H1 (cell line): ENCODE results near the gene HSPA12A. TPM values are rescaled to one million over a fixed set of nuclear protein-coding genes. Genes with fewer than 3 reads are reported as not detected.
A peak's percentile ranks its signal among the peaks of the same experiment; 100 is the strongest.

ENCODE experiments used
- CTCF ChIA-PET: fragments of 300-600 bp; sonication (Branson Sonifier 250); formaldehyde crosslinking; loops from one replicate; lab custom pipeline; 2021; ENCODE audit not compliant: partially characterized antibody; lab: Charles Lee
- POLR2A ChIA-PET: fragments of 300-600 bp; sonication (Branson Sonifier 250); formaldehyde crosslinking; loops from one replicate; lab custom pipeline; 2021; ENCODE audit warnings: inconsistent platforms; ENCODE audit not compliant: partially characterized antibody; lab: Charles Lee
- DNase-seq, 2 experiments: peaks; one replicate each; pipeline versions ENCODE4 v3.0.0 to v3.0.0-alpha.2; 2010 to 2022; ENCODE audit warnings: low spot score in 2 of 2, low read depth in 1 of 2, mixed read lengths in 1 of 2
- FAIRE-seq: peaks from 2 replicates; lab custom pipeline; 2011; peaks lifted over from hg19 to GRCh38; lab: Jason Lieb, UNC
- H2AFZ ChIP-seq: 2 replicates; pipeline ENCODE4 v1.8.1; 2012; ENCODE audit warnings: low read length, inconsistent platforms
- H2AK5ac ChIP-seq: 2 replicates; pipeline ENCODE4 v1.6.1; 2013; ENCODE audit warnings: low read depth, low read length
- H2BK120ac ChIP-seq: replicated peaks from 2 replicates; pipeline ENCODE3; 2013; ENCODE audit warnings: low read depth, low read length, inconsistent platforms
- H2BK12ac ChIP-seq: 2 replicates; pipeline ENCODE4 v1.6.1; 2013; ENCODE audit warnings: low read depth, low read length
- H2BK15ac ChIP-seq: 2 replicates; pipeline ENCODE4 v1.6.1; 2013; ENCODE audit warnings: low read length
- H2BK20ac ChIP-seq: 2 replicates; pipeline ENCODE4 v1.6.1; 2013; ENCODE audit warnings: low read length
- H2BK5ac ChIP-seq: 2 replicates; pipeline ENCODE4 v1.6.1; 2013; ENCODE audit warnings: low read depth, low read length
- H3K14ac ChIP-seq: 2 replicates; pipeline ENCODE4 v1.6.1; 2013; ENCODE audit warnings: inconsistent platforms; ENCODE audit not compliant: insufficient read length
- H3K18ac ChIP-seq: 2 replicates; pipeline ENCODE4 v1.6.1; 2013; ENCODE audit warnings: low read length; ENCODE audit errors: extremely low read depth
- H3K23ac ChIP-seq: 2 replicates; pipeline ENCODE4 v1.6.1; 2013; ENCODE audit warnings: inconsistent platforms; ENCODE audit not compliant: insufficient read length
- H3K23me2 ChIP-seq: 2 replicates; pipeline ENCODE4 v1.6.1; 2013; ENCODE audit warnings: low read depth, low read length
- H3K27ac ChIP-seq: 2 replicates; pipeline ENCODE4 v1.6.1; 2011; ENCODE audit warnings: low read depth, low read length, inconsistent platforms
- H3K27me3 ChIP-seq, 4 experiments: replicated peaks in 1 of 4; 1 replicate in 1 of 4; 2 replicates in 3 of 4; pipeline versions ENCODE4 v1.6.1 to v1.8.1; 2011 to 2013; ENCODE audit warnings: low read length in 3 of 4, mild to moderate bottlenecking in 3 of 4, inconsistent platforms in 2 of 4, mixed read lengths in 2 of 4, moderate library complexity in 1 of 4; ENCODE audit not compliant: control insufficient read depth in 3 of 4, insufficient read depth in 3 of 4; ENCODE audit errors: extremely low read depth in 1 of 4
- H3K36me3 ChIP-seq, 4 experiments: 2 replicates each; pipeline versions ENCODE4 v1.6.1 to v1.8.1; 2011 to 2013; ENCODE audit warnings: mild to moderate bottlenecking in 4 of 4, low read length in 3 of 4, moderate library complexity in 2 of 4, control low read depth in 1 of 4, inconsistent platforms in 1 of 4; ENCODE audit not compliant: insufficient read depth in 4 of 4, control insufficient read depth in 2 of 4
- H3K4ac ChIP-seq: replicated peaks from 2 replicates; pipeline ENCODE3; 2013; ENCODE audit warnings: low read length, low read depth, mixed read lengths, inconsistent platforms; ENCODE audit not compliant: insufficient read length
- H3K4me1 ChIP-seq, 4 experiments: replicated peaks in 1 of 4; 1 replicate in 1 of 4; 2 replicates in 3 of 4; pipeline versions ENCODE4 v1.6.1 to v1.8.1; 2011 to 2013; ENCODE audit warnings: low read length in 3 of 4, inconsistent platforms in 2 of 4, mixed read lengths in 1 of 4; ENCODE audit not compliant: insufficient read depth in 4 of 4, control insufficient read depth in 3 of 4
- H3K4me2 ChIP-seq, 2 experiments: 2 replicates each; pipeline versions ENCODE4 v1.6.1 to v1.8.1; 2011 to 2013; ENCODE audit warnings: low read depth in 2 of 2, low read length in 2 of 2, control low read depth in 1 of 2, inconsistent platforms in 1 of 2, mild to moderate bottlenecking in 1 of 2; ENCODE audit not compliant: insufficient read depth in 1 of 2
- H3K4me3 ChIP-seq, 4 experiments: fragments of 200-600, 300-600 bp in 1 of 4; sonication (generic), shearing (Covaris generic), sonication (Bioruptor Twin) in 1 of 4; 2 replicates each; pipeline versions ENCODE4 v1.5.1 to v1.8.1; 2011 to 2016; ENCODE audit warnings: low read length in 4 of 4, low read depth in 3 of 4, control low read depth in 2 of 4, inconsistent platforms in 2 of 4, mild to moderate bottlenecking in 2 of 4, mixed read lengths in 1 of 4, moderate library complexity in 1 of 4; ENCODE audit not compliant: insufficient read depth in 2 of 4; ENCODE audit errors: extremely low read depth in 1 of 4
- H3K56ac ChIP-seq: replicated peaks from 2 replicates; pipeline ENCODE3; 2013; ENCODE audit warnings: low read depth, mild to moderate bottlenecking, mixed read lengths, low read length, inconsistent platforms; ENCODE audit not compliant: insufficient read length
- H3K79me1 ChIP-seq: 2 replicates; pipeline ENCODE4 v1.6.1; 2013; ENCODE audit warnings: low read depth, low read length, control low read depth
- H3K79me2 ChIP-seq, 2 experiments: 2 replicates each; pipeline versions ENCODE4 v1.6.1 to v1.8.1; 2012 to 2013; ENCODE audit warnings: low read length in 2 of 2, mild to moderate bottlenecking in 2 of 2, inconsistent platforms in 1 of 2; ENCODE audit not compliant: insufficient read depth in 2 of 2, control insufficient read depth in 1 of 2
- H3K9ac ChIP-seq, 4 experiments: replicated peaks in 1 of 4; 1 replicate in 1 of 4; 2 replicates in 3 of 4; pipeline versions ENCODE4 v1.6.1 to v1.8.1; 2011 to 2013; ENCODE audit warnings: low read depth in 3 of 4, low read length in 3 of 4, control low read depth in 2 of 4, mild to moderate bottlenecking in 2 of 4, moderate library complexity in 2 of 4, inconsistent platforms in 1 of 4; ENCODE audit errors: extremely low read depth in 1 of 4
- H3K9me3 ChIP-seq, 2 experiments: 2 replicates each; pipeline versions ENCODE4 v1.6.1 to v1.8.1; 2012 to 2013; ENCODE audit warnings: mild to moderate bottlenecking in 2 of 2, moderate library complexity in 2 of 2, control low read depth in 1 of 2, inconsistent platforms in 1 of 2, low read depth in 1 of 2, low read length in 1 of 2, mixed read lengths in 1 of 2; ENCODE audit not compliant: insufficient read depth in 2 of 2
- H4K20me1 ChIP-seq, 2 experiments: replicated peaks in 1 of 2; 2 replicates each; pipeline versions ENCODE3 to v1.8.1; 2011 to 2013; ENCODE audit warnings: inconsistent platforms in 2 of 2, low read length in 2 of 2, mild to moderate bottlenecking in 1 of 2; ENCODE audit not compliant: insufficient read depth in 2 of 2, control insufficient read depth in 1 of 2
- H4K5ac ChIP-seq: 2 replicates; pipeline ENCODE4 v1.6.1; 2013; ENCODE audit warnings: low read length, low read depth, mixed read lengths, inconsistent platforms; ENCODE audit not compliant: insufficient read length
- H4K8ac ChIP-seq: 2 replicates; pipeline ENCODE4 v1.8.0; 2013; ENCODE audit warnings: mild to moderate bottlenecking, moderate library complexity, low read length, inconsistent platforms; ENCODE audit not compliant: insufficient read depth; ENCODE audit errors: extremely low read depth
- H4K91ac ChIP-seq: replicated peaks from 2 replicates; pipeline ENCODE3; 2013; ENCODE audit warnings: low read length, mixed read lengths, inconsistent platforms; ENCODE audit not compliant: insufficient read length
- ASH2L ChIP-seq: fragments of 200-600, 300-600 bp; sonication (generic); IDR thresholded peaks from one replicate; pipeline ENCODE4 v1.7.1; 2017; ENCODE audit warnings: low read length
- CBX5 ChIP-seq: fragments of 300-800, 300-1000 bp; sonication (generic); IDR thresholded peaks from 2 replicates; pipeline ENCODE4 v1.7.1; 2016; ENCODE audit warnings: antibody characterized with exemption, low read length, low read depth
- GABPA ChIP-seq: IDR thresholded peaks from 2 replicates; pipeline ENCODE4 v1.6.1; 2011; ENCODE audit warnings: mild to moderate bottlenecking, low read length, moderate library complexity, borderline replicate concordance; ENCODE audit not compliant: insufficient read depth
- HDAC2 ChIP-seq, 2 experiments: fragments of 300-600 bp in 1 of 2; sonication (generic) in 1 of 2; IDR thresholded peaks; 2 replicates each; pipeline ENCODE4 v1.6.1; 2011 to 2012; ENCODE audit warnings: low read depth in 2 of 2, low read length in 2 of 2, mild to moderate bottlenecking in 2 of 2, moderate library complexity in 2 of 2, borderline replicate concordance in 1 of 2, inconsistent platforms in 1 of 2
- NRF1 ChIP-seq: IDR thresholded peaks from 2 replicates; pipeline ENCODE4 v1.6.1; 2011; ENCODE audit warnings: mild to moderate bottlenecking, low read depth, low read length, improper control_type of control experiment
- PHF8 ChIP-seq: fragments of 200-600 bp; sonication (generic); conservative IDR thresholded peaks from 2 replicates; pipeline ENCODE4 v1.7.1; 2012; ENCODE audit warnings: low read depth, mild to moderate bottlenecking, inconsistent platforms, low read length, moderate library complexity
- RNF2 ChIP-seq: fragments of 200-900, 300-1000 bp; sonication (generic); IDR thresholded peaks from 2 replicates; pipeline ENCODE4 v1.7.1; 2016; ENCODE audit warnings: borderline replicate concordance, low read depth, mild to moderate bottlenecking, antibody characterized with exemption, low read length; ENCODE audit not compliant: poor library complexity, severe bottlenecking; ENCODE audit errors: missing control alignments
- SIRT6 ChIP-seq: IDR thresholded peaks from one replicate; pipeline ENCODE4 v1.7.1; 2012; ENCODE audit warnings: low read length, inconsistent platforms
- SP2 ChIP-seq: IDR thresholded peaks from 2 replicates; pipeline ENCODE4 v1.6.1; 2012; ENCODE audit warnings: mild to moderate bottlenecking, low read length, inconsistent platforms
- TAF1 ChIP-seq: IDR thresholded peaks from 2 replicates; pipeline ENCODE4 v1.6.1; 2011; ENCODE audit warnings: mild to moderate bottlenecking, low read depth, low read length
- ZNF274 ChIP-seq: IDR thresholded peaks from 2 replicates; pipeline ENCODE4 v1.7.0; 2012; ENCODE audit warnings: low read length, borderline replicate concordance; ENCODE audit errors: extremely low read depth
- WGBS, 2 experiments: shearing (Covaris generic) in 1 of 2; methylation state at CpG; one replicate each; pipeline versions ENCODE4 v1.1.6 to v1.1.7; 2013 to 2015; ENCODE audit warnings: low lambda C conversion rate in 2 of 2, mixed read lengths in 2 of 2, inconsistent platforms in 1 of 2, low coverage in 1 of 2, missing lambda C conversion rate in 1 of 2; ENCODE audit not compliant: insufficient replicate concordance in 2 of 2, insufficient coverage in 1 of 2, insufficient read length in 1 of 2; ENCODE audit errors: extremely low coverage in 1 of 2, missing lambda C conversion rate in 1 of 2; 5-methylcytosine and 5-hydroxymethylcytosine counted together
- polyA plus RNA-seq, 7 experiments: library from polyadenylated mRNA; depleted of rRNA in 3 of 7; stranded (reverse) in 5 of 7; unstranded in 2 of 7; fragments of >200 nt in 5 of 7; fragments of 200-250 nt in 2 of 7; gene quantifications; 1 replicate in 5 of 7; 2 replicates in 1 of 7; 4 replicates in 1 of 7; pipeline versions ENCODE4 v1.2.1 to v1.2.3, GENCODE V29; 2011 to 2013; ENCODE audit warnings: missing spikeins in 2 of 7, mixed read lengths in 2 of 7
- total RNA-seq: library from RNA; stranded (reverse); fragmentation: NEBNext Ultra II Directional; extraction: Animal tissue kit (Norgen Biotek cat#: 25700); gene quantifications from 2 replicates; pipeline ENCODE4 v1.2.1, GENCODE V29; 2021
- TF ChIP-seq, protein P1 (sequence below): IDR thresholded peaks from 2 replicates; pipeline ENCODE4 v1.6.1; 2012; ENCODE audit warnings: low read length, inconsistent platforms

The HSPA12A gene
- total and polyA plus RNA-seq, 2 of the 8 experiments (the other 6 are each of a cell fraction or from before 2014, with no cell fraction given): 3.1 to 6.9 TPM

DNA sequence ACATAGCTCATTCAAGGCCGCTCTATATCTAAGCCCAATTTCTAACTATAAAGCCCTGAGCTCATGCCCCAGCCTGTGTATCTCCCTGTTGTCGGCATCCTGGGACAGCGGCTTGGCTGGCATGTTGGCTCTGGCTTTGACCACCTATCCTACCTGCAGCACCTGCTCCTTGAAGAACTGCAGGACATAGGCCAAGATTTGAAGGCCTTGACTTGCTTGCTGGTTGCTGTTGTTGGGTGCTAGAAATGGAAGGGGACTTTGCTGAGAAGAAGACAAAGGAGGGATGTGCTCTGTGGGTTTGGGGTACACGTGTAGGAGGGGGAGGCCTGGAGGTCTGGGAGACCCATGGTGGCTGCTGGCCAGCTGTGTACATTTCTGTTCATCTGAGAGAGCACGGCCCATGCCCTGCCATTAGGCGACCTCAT, 110.5 kb downstream of the HSPA12A start:
- no peak overlapping the region for H2BK5ac ChIP-seq
- no peak overlapping the region for H3K27ac ChIP-seq
- no peak for FAIRE-seq
- no peak overlapping the region for H3K9ac ChIP-seq
- H3K4me2 ChIP-seq: no peak overlapping the region
- no peaks in the 10 kb centered on the region for H3K79me1 ChIP-seq
- peaks cover 0 to 3% (median 0%) of the 10 kb centered on the region in 4 experiments; a peak in 1 of 7 replicates for H3K4me1 ChIP-seq
- CTCF ChIA-PET: interaction anchor here (1.0 to 1.3 kb wide), 2 partner anchors 50 to 156 kb away, joined by 5 to 9 read pairs; no protein-coding TSS in a partner anchor
- no peak overlapping the region for H4K5ac ChIP-seq
- no peaks in the 10 kb centered on the region for H3K36me3 ChIP-seq
- no peak overlapping the region for H4K8ac ChIP-seq
- no peaks in the 10 kb centered on the region for H3K9me3 ChIP-seq
- H2AFZ ChIP-seq: no peak overlapping the region
- no peak overlapping the region for H3K23ac ChIP-seq
- H4K91ac ChIP-seq: no peak overlapping the region
- DNase-seq: no peak
- 88% methylated on average over 6 of the region's 6 CpGs; no CpG with 5 or more reads in 1 of the 2 experiments for WGBS, 2 experiments
- H2BK15ac ChIP-seq: no peak overlapping the region
- no peak overlapping the region for H2BK12ac ChIP-seq
- H2AK5ac ChIP-seq: no peak overlapping the region
- no peak overlapping the region for H3K56ac ChIP-seq
- H3K23me2 ChIP-seq: peaks cover 6% of the 10 kb centered on the region; the same call in 1 of the 2 replicates
- no peaks in the 10 kb centered on the region for H3K79me2 ChIP-seq
- no peaks in the 10 kb centered on the region for H4K20me1 ChIP-seq
- H3K4me3 ChIP-seq: no peak overlapping the region
- H3K27me3 ChIP-seq: no peaks in the 10 kb centered on the region; a peak in 2 of 7 replicates
- no peak overlapping the region for H3K14ac ChIP-seq
- POLR2A ChIA-PET: no interaction called here
- H2BK20ac ChIP-seq: peak overlapping the region; percentile 72; the same call in 1 of the 2 replicates
- H3K4ac ChIP-seq: no peak overlapping the region
- no peak overlapping the region for H2BK120ac ChIP-seq
- H3K18ac ChIP-seq: no peak overlapping the region
- TF ChIP-seq GABPA: no peak
- no peak for TF ChIP-seq RNF2
- TF ChIP-seq ZNF274: no peak
- TF ChIP-seq, protein P1, sequence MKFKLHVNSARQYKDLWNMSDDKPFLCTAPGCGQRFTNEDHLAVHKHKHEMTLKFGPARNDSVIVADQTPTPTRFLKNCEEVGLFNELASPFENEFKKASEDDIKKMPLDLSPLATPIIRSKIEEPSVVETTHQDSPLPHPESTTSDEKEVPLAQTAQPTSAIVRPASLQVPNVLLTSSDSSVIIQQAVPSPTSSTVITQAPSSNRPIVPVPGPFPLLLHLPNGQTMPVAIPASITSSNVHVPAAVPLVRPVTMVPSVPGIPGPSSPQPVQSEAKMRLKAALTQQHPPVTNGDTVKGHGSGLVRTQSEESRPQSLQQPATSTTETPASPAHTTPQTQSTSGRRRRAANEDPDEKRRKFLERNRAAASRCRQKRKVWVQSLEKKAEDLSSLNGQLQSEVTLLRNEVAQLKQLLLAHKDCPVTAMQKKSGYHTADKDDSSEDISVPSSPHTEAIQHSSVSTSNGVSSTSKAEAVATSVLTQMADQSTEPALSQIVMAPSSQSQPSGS: no peak
- no peak for TF ChIP-seq CBX5
- no peak for TF ChIP-seq HDAC2 (IDR thresholded peaks at IDR 0.05; ENCODE audit: borderline replicate concordance in 1 of 2, low read depth in 2 of 2, low read length in 2 of 2)
- no peak for TF ChIP-seq TAF1
- TF ChIP-seq NRF1: no peak
- TF ChIP-seq SP2: no peak
- TF ChIP-seq PHF8: no peak
- no peak for TF ChIP-seq SIRT6
- TF ChIP-seq ASH2L: no peak
